Tibial artery (tissue), 4 donors: Measurements from ENCODE around the gene ADAMTS6.
"Not testable (repeated sequence)": the region's sequence is repeated elsewhere in the genome, so short reads cannot be mapped to it uniquely, and the experiment has no call there.

Experiments used
- DNase-seq, 2 donors: peaks; one replicate each; pipeline ENCODE4 v3.0.0-alpha.2; 2019
- H3K27ac ChIP-seq, 2 donors: fragments of 200-600 bp; sonication (generic) in 1 of 2; 1 replicate in 1 of 2; 2 replicates in 1 of 2; pipeline ENCODE4 v1.5.1; 2018 to 2019; ENCODE audit warnings: mild to moderate bottlenecking in 1 of 2
- H3K27me3 ChIP-seq, 2 donors: fragments of 200-600 bp; sonication (generic) in 1 of 2; one replicate each; pipeline versions ENCODE4 v1.5.1 to v1.6.0; 2016 to 2019
- H3K36me3 ChIP-seq, 3 donors: fragments of 200-600 bp; sonication (generic) in 2 of 3; one replicate each; pipeline ENCODE4 v1.5.1; 2016 to 2019; ENCODE audit warnings: mild to moderate bottlenecking in 2 of 3
- H3K4me1 ChIP-seq, 4 donors: fragments of 200-600 bp; sonication (generic) in 2 of 4; 1 replicate in 3 of 4; 2 replicates in 1 of 4; pipeline ENCODE4 v1.5.1; 2016 to 2019
- H3K4me3 ChIP-seq, 2 donors: fragments of 200-600 bp; sonication (generic) in 1 of 2; 1 replicate in 1 of 2; 2 replicates in 1 of 2; pipeline ENCODE4 v1.5.1; 2018 to 2019; ENCODE audit warnings: mild to moderate bottlenecking in 2 of 2
- H3K9me3 ChIP-seq, 3 donors: fragments of 200-600 bp; sonication (generic) in 1 of 3; one replicate each; pipeline ENCODE4 v1.5.1; 2016 to 2019
- intact Hi-C: fragments of 100-400 bp; cut with DNase I; formaldehyde crosslinking; loops from one replicate; pipeline ENCODE4 v1.15.0; 2023; ENCODE audit warnings: low total_unique reads
- TF ChIP-seq, protein P1 (sequence below), 2 experiments: fragments of 200-600 bp in 1 of 2; fragments of 450-650 bp in 1 of 2; IDR thresholded peaks; one replicate each; pipeline ENCODE4 v1.5.1; 2017 to 2019; ENCODE audit warnings: antibody characterized with exemption in 2 of 2, mild to moderate bottlenecking in 1 of 2, moderate library complexity in 1 of 2

ADAMTS6 gene

DNA sequence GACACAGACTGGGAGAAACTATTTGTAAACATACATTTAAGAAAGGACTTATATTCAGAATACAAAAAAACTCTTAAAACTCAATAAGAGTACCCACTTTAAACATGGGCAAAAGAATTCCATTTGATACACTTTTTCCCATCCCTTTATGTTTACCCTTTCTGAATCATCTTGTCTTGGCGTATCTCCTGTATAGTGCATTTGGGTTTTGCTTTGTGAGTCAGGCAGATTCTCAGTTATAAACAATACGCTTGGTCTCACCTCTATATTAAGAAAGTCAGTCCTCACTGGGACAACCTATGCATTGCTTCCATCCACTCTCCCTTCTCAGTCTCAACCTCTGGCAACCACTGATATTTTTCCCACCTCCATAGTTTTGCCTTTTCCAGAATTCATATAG, 27.3 kb upstream of the ADAMTS6 start:
- Histone ChIP-seq H3K36me3 (no peaks in the 10 kb centered on the region), H3K4me1 (no peaks in the 10 kb centered on the region), H3K27ac (no peak overlapping the region), H3K9me3 (no peaks in the 10 kb centered on the region), H3K27me3 (no peaks in the 10 kb centered on the region), H3K4me3 (no peak overlapping the region)
- no peak for DNase-seq
- TF ChIP-seq, protein P1, sequence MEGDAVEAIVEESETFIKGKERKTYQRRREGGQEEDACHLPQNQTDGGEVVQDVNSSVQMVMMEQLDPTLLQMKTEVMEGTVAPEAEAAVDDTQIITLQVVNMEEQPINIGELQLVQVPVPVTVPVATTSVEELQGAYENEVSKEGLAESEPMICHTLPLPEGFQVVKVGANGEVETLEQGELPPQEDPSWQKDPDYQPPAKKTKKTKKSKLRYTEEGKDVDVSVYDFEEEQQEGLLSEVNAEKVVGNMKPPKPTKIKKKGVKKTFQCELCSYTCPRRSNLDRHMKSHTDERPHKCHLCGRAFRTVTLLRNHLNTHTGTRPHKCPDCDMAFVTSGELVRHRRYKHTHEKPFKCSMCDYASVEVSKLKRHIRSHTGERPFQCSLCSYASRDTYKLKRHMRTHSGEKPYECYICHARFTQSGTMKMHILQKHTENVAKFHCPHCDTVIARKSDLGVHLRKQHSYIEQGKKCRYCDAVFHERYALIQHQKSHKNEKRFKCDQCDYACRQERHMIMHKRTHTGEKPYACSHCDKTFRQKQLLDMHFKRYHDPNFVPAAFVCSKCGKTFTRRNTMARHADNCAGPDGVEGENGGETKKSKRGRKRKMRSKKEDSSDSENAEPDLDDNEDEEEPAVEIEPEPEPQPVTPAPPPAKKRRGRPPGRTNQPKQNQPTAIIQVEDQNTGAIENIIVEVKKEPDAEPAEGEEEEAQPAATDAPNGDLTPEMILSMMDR (IDR thresholded peaks at IDR 0.05), result no peak
- intact Hi-C loops, result no loop called here

DNA sequence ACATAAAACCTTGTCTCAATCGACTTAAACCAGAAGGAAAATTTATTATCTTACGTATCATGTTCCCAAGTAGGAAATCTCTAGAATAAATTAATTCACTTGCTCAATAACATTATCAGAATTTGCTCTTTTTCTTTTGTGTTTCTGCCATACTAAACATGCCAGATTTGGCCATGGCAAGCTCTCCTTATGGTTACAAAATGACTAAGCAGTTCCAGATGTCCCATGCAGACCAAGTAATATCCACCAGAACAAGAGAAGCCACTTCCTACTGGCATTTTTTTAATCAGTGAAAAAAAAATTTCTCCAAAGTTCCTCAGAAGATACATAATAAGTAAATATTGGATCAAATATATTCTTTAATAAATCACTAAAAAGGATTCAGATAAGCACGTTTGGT, 25.2 kb upstream of the ADAMTS6 start:
- intact Hi-C loops, result no loop called here

DNA sequence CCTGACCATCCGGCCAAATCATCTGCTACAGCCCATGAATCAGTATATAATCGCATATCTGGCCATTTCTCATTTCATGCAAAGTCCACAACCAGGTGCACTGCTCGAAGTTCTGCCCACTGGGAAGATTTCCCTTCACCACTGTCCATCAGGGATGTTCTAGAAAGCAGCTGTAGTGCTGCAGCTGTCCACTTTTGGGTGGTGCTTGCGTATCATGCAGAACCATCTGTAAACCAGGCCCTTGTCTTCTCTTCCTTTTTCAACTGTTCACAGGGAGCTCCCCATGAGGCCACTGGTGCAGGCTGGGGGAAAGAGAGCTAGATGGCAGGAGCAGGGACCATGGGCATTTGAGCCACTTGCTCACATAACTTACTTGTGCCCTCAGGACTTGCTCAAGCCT, 7.4 kb upstream of the ADAMTS6 start:
- TF ChIP-seq, protein P1 (IDR thresholded peaks at IDR 0.05), result no peak
- intact Hi-C loops, result loop anchor here (5.0 to 10.0 kb wide), 2 partner anchors 284 to 677 kb away; no protein-coding TSS in a partner anchor
- H3K4me3 ChIP-seq, result no peak overlapping the region
- H3K36me3 ChIP-seq, result no peaks in the 10 kb centered on the region
- H3K9me3 ChIP-seq, result no peaks in the 10 kb centered on the region
- H3K27me3 ChIP-seq, result no peaks in the 10 kb centered on the region
- DNase-seq, result no peak
- H3K27ac ChIP-seq, result no peak overlapping the region
- H3K4me1 ChIP-seq, result no peaks in the 10 kb centered on the region

More for the DNA sequence above, 25.2 kb upstream of the ADAMTS6 start:
- Histone ChIP-seq H3K9me3 (no peaks in the 10 kb centered on the region), H3K27me3 (no peaks in the 10 kb centered on the region), H3K27ac (no peak overlapping the region), H3K4me1 (no peaks in the 10 kb centered on the region), H3K36me3 (no peaks in the 10 kb centered on the region), H3K4me3 (no peak overlapping the region)
- TF ChIP-seq, protein P1 (IDR thresholded peaks at IDR 0.05), result no peak
- no peak for DNase-seq

DNA sequence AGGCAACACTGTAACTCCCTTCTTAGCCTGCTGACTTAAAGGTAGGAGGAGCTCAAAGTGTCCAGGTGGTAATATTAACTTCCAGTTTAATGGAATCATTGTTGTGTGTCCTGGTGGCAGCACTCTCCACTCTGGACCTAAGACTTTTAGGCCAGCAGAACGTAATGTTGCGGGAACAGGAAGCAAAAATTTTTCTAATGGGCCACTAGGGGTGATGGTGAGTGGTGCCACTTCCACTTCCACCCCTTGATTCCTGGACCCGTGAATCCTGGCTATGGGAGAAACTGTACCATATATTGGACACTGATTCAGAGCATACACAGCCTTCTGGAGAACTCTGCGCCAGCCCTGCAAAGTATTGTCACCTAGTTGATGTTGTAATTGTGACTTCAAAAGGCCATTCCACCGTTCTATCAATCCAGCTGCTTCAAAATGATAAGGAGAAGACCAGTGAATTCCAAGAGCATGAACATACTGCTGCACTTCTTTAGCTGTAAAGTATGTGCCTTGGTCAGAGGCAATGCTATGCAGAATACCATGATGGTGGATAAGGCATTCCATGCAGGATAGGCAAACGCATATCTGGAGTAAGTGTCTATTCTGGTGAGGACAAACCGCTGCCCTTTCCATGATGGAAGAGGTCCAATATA, 6.4 kb upstream of the ADAMTS6 start:
- H3K27ac ChIP-seq, H3K4me1 ChIP-seq, H3K36me3 ChIP-seq, H3K4me3 ChIP-seq, H3K9me3 ChIP-seq, H3K27me3 ChIP-seq, DNase-seq: not testable (repeated sequence)
- intact Hi-C loops, result loop anchor here (5.0 to 10.0 kb wide), 2 partner anchors 283 to 676 kb away; no protein-coding TSS in a partner anchor

DNA sequence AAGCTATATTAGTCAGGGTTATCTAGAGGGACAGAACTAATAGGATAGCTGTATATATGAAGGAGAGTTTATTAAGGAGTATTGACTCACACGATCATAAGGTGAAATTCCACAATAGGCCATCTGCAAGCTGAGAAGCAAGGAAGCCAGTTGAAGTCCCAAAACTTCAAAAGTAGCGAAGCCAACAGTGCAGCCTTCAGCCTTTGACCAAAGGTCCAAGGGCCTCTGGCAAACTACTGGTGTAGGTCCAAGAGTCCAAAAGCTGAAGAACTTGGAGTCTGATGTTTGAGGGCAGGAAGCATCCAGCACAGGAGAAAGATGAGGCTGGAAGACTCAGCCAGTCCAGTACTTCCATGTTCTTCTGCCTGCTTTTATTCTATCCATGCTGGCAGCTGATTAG, 5.1 kb upstream of the ADAMTS6 start:
- intact Hi-C loops, result loop anchor here (5.0 to 10.0 kb wide), 2 partner anchors 282 to 675 kb away; no protein-coding TSS in a partner anchor
- not testable (repeated sequence) for H3K27ac ChIP-seq, H3K27me3 ChIP-seq, DNase-seq, H3K9me3 ChIP-seq, H3K4me3 ChIP-seq, H3K36me3 ChIP-seq, H3K4me1 ChIP-seq

DNA sequence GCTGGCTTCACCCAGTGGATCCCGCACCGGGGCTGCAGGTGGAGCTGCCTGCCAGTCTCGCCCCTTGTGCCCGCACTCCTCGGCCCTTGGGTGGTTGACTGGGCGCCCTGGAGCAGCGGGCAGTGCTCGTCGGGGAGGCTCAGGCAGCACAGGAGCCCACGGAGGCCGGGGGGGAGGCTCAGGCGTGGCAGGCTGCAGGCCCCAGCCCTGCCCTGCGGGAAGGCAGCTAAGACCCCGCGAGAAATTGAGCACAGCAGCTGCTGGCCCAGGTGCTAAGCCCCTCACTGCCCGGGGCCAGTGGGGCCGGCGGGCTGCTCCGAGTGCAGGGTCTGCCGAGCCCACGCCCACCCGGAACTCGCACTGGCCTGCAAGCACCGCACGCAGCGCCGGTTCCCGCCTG, 3.7 kb upstream of the ADAMTS6 start:
- Histone ChIP-seq H3K4me3 (no peak overlapping the region), H3K36me3 (no peaks in the 10 kb centered on the region), H3K4me1 (peaks cover 0 to 8% (median 0%) of the 10 kb centered on the region in 4 donors), H3K27me3 (no peaks in the 10 kb centered on the region), H3K27ac (no peak overlapping the region), H3K9me3 (no peaks in the 10 kb centered on the region)
- DNase-seq, result no peak
- TF ChIP-seq, protein P1 (IDR thresholded peaks at IDR 0.05), result no peak
- intact Hi-C loops, result loop anchor here (5.0 to 10.0 kb wide), 2 partner anchors 281 to 673 kb away; no protein-coding TSS in a partner anchor
